Osteocyte (in vitro differentiated cells): ENCODE results near the gene CHN1. TPM values are rescaled to one million over a fixed set of nuclear protein-coding genes. Genes with fewer than 3 reads are reported as not detected.

ENCODE experiments used
- DNase-seq: peaks from one replicate; pipeline ENCODE4 v3.0.0; 2021; ENCODE audit warnings: mixed read lengths; ENCODE audit not compliant: unreplicated experiment; ENCODE audit errors: extremely low spot score
- H3K27ac Mint-ChIP-seq: one replicate; pipeline ENCODE4 v1.8.0; 2021; ENCODE audit warnings: mild to moderate bottlenecking, mixed read lengths; ENCODE audit not compliant: unreplicated experiment
- H3K27me3 Mint-ChIP-seq: one replicate; pipeline ENCODE4 v1.8.0; 2021; ENCODE audit warnings: mixed read lengths; ENCODE audit not compliant: unreplicated experiment
- H3K36me3 Mint-ChIP-seq: one replicate; pipeline ENCODE4 v1.8.0; 2021; ENCODE audit warnings: mixed read lengths; ENCODE audit not compliant: unreplicated experiment
- H3K4me1 Mint-ChIP-seq: one replicate; pipeline ENCODE4 v1.8.0; 2021; ENCODE audit warnings: mixed read lengths; ENCODE audit not compliant: unreplicated experiment
- H3K4me3 Mint-ChIP-seq: one replicate; pipeline ENCODE4 v1.8.0; 2021; ENCODE audit warnings: mild to moderate bottlenecking, moderate library complexity, mixed read lengths; ENCODE audit not compliant: unreplicated experiment
- H3K9me3 Mint-ChIP-seq: one replicate; pipeline ENCODE4 v1.8.0; 2021; ENCODE audit warnings: mixed read lengths; ENCODE audit not compliant: unreplicated experiment
- CTCF ChIP-seq: fragments of 200-600 bp; sonication (generic); IDR thresholded peaks from 2 replicates; pipeline ENCODE4 v1.5.0; 2021; ENCODE audit warnings: antibody characterized with exemption, mild to moderate bottlenecking, moderate library complexity
- total RNA-seq: library from RNA; stranded (reverse); gene quantifications from 2 replicates; pipeline ENCODE4 v1.2.1, GENCODE V29; 2021

The CHN1 gene
- total RNA-seq, 1 donor from 2014 or later = 22.3 TPM

GRCh38 chr2:174761837-174762236 is 243.3 kb downstream of the CHN1 start:
- Mint-ChIP-seq H3K4me3 (no peak overlapping the region), H3K27me3 (no peaks in the 10 kb centered on the region), H3K4me1 (peaks cover 57% of the 10 kb centered on the region), H3K27ac (peak overlapping the region; percentile 76), H3K36me3 (no peaks in the 10 kb centered on the region), H3K9me3 (no peaks in the 10 kb centered on the region)
- no peak for DNase-seq
- TF ChIP-seq CTCF = no peak

- no peak for TF ChIP-seq CTCF
- no peaks in the 10 kb centered on the region for H3K9me3 Mint-ChIP-seq
- no peaks in the 10 kb centered on the region for H3K36me3 Mint-ChIP-seq
- peaks cover 50% of the 10 kb centered on the region for H3K4me1 Mint-ChIP-seq
- H3K4me3 Mint-ChIP-seq = no peak overlapping the region
- DNase-seq = no peak
- no peaks in the 10 kb centered on the region for H3K27me3 Mint-ChIP-seq
- H3K27ac Mint-ChIP-seq = no peak overlapping the region
Measured at GRCh38 chr2:174760845-174761473, 244.2 kb downstream of the CHN1 start.

- no peaks in the 10 kb centered on the region for H3K36me3 Mint-ChIP-seq
- H3K27ac Mint-ChIP-seq = no peak overlapping the region
- H3K4me3 Mint-ChIP-seq = no peak overlapping the region
- DNase-seq = no peak
- TF ChIP-seq CTCF = no peak
- H3K27me3 Mint-ChIP-seq = no peaks in the 10 kb centered on the region
- H3K4me1 Mint-ChIP-seq = peaks cover 36% of the 10 kb centered on the region
- no peaks in the 10 kb centered on the region for H3K9me3 Mint-ChIP-seq
Measured at GRCh38 chr2:174759381-174760065, 245.7 kb downstream of the CHN1 start.

GRCh38 chr2:174756743-174757142 is 248.4 kb downstream of the CHN1 start:
- Mint-ChIP-seq H3K4me1 (peaks cover 19% of the 10 kb centered on the region), H3K36me3 (no peaks in the 10 kb centered on the region), H3K4me3 (no peak overlapping the region), H3K27ac (no peak overlapping the region), H3K27me3 (no peaks in the 10 kb centered on the region), H3K9me3 (no peaks in the 10 kb centered on the region)
- TF ChIP-seq CTCF = no peak
- DNase-seq = no peak

- Mint-ChIP-seq H3K27me3 (peaks cover 6% of the 10 kb centered on the region), H3K4me3 (no peak overlapping the region), H3K4me1 (peaks cover 13% of the 10 kb centered on the region), H3K36me3 (no peaks in the 10 kb centered on the region), H3K27ac (peak overlapping the region; percentile 54), H3K9me3 (no peaks in the 10 kb centered on the region)
- no peak for DNase-seq
- no peak for TF ChIP-seq CTCF
Measured at GRCh38 chr2:174753038-174753633, 252.0 kb downstream of the CHN1 start.
